GM12878 (cell line): Measurements from ENCODE around the gene PKHD1. TPM values are rescaled to one million over a fixed set of nuclear protein-coding genes. Genes with fewer than 3 reads are reported as not detected.

ENCODE experiments used
- ATAC-seq: fragments of 200-7000 bp; cut with Tn5 transposase; 3 replicates; pipeline ENCODE4 v1.9.1; 2020; ENCODE audit warnings: mild to moderate bottlenecking, moderate library complexity
- BruUV-seq: library from RNA; stranded (reverse); fragments of 400-500 nt; replicated peaks from 2 replicates; lab custom pipeline; 2021; lab: Mats Ljungman, UMichigan
- CTCF ChIA-PET: fragments of 300-600 bp; sonication (Branson Sonifier 250); formaldehyde crosslinking; extraction: SDS; loops from one replicate; lab custom pipeline; 2021; ENCODE audit warnings: inconsistent platforms; lab: Yijun Ruan, JAX
- POLR2A ChIA-PET: fragments of 350-600 bp; formaldehyde crosslinking; extraction: SDS; loops from one replicate; lab custom pipeline; 2021; ENCODE audit warnings: inconsistent platforms; lab: Charles Lee
- RAD21 ChIA-PET: fragments of 300-600 bp; sonication (Branson Sonifier 250); formaldehyde crosslinking; loops from one replicate; lab custom pipeline; 2023; ENCODE audit warnings: antibody characterized with exemption; ENCODE audit not compliant: unreplicated experiment; lab: Charles Lee
- SMC1A ChIA-PET: fragments of 300-600 bp; sonication (Branson Sonifier 250); formaldehyde crosslinking; loops from one replicate; lab custom pipeline; 2023; ENCODE audit not compliant: unreplicated experiment, uncharacterized antibody; lab: Charles Lee
- DNase-seq: peaks from one replicate; pipeline ENCODE4 v3.0.0-alpha.2; 2011; ENCODE audit warnings: low read depth, low spot score
- FAIRE-seq: peaks from 3 replicates; lab custom pipeline; 2011; peaks lifted over from hg19 to GRCh38; lab: Jason Lieb, UNC
- H2AFZ ChIP-seq: 2 replicates; pipeline ENCODE4 v1.6.0; 2011; ENCODE audit warnings: low read depth, low read length, control low read depth; ENCODE audit not compliant: control insufficient read depth
- H3K27ac ChIP-seq: 2 replicates; pipeline ENCODE4 v1.5.1; 2011; ENCODE audit warnings: control low read depth; ENCODE audit not compliant: control insufficient read depth, insufficient read depth
- H3K27me3 ChIP-seq, 2 experiments: replicated peaks in 1 of 2; 2 replicates each; pipeline versions ENCODE4 v1.6.0 to v1.6.1; 2011; ENCODE audit warnings: low read length in 1 of 2; ENCODE audit not compliant: control insufficient read depth in 2 of 2, insufficient read depth in 2 of 2
- H3K36me3 ChIP-seq, 2 experiments: 2 replicates each; pipeline ENCODE4 v1.5.1; 2011; ENCODE audit warnings: low read length in 1 of 2; ENCODE audit not compliant: control insufficient read depth in 2 of 2, insufficient read depth in 2 of 2
- H3K4me1 ChIP-seq: 2 replicates; pipeline ENCODE4 v1.6.1; 2011; ENCODE audit warnings: mild to moderate bottlenecking, low read length, moderate library complexity, mixed read lengths; ENCODE audit not compliant: control insufficient read depth, insufficient read depth
- H3K4me2 ChIP-seq: 2 replicates; pipeline ENCODE4 v1.6.0; 2011; ENCODE audit warnings: control low read depth; ENCODE audit not compliant: control insufficient read depth, insufficient read depth
- H3K4me3 ChIP-seq: fragments of 200-600 bp; sonication (generic); 2 replicates; pipeline ENCODE4 v1.5.1; 2016
- H3K79me2 ChIP-seq: 2 replicates; pipeline ENCODE4 v1.6.0; 2011; ENCODE audit warnings: low read length; ENCODE audit not compliant: control insufficient read depth, insufficient read depth
- H3K9ac ChIP-seq: 2 replicates; pipeline ENCODE4 v1.8.0; 2011; ENCODE audit warnings: low read length, control low read depth, mixed read lengths; ENCODE audit not compliant: control insufficient read depth, insufficient read depth
- H3K9me3 ChIP-seq: replicated peaks from 3 replicates; pipeline ENCODE4 v1.5.1; 2011; ENCODE audit warnings: mild to moderate bottlenecking, low read length; ENCODE audit not compliant: control insufficient read depth, insufficient read depth
- H4K20me1 ChIP-seq: 2 replicates; pipeline ENCODE4 v1.6.0; 2011; ENCODE audit not compliant: control insufficient read depth, insufficient read depth
- ATF3 ChIP-seq: IDR thresholded peaks from 2 replicates; pipeline ENCODE4 v1.6.1; 2011; ENCODE audit warnings: low read depth, mild to moderate bottlenecking, low read length, moderate library complexity, borderline replicate concordance; ENCODE audit errors: extremely low read depth
- BACH1 ChIP-seq: fragments of 450-650 bp; IDR thresholded peaks from 2 replicates; pipeline ENCODE4 v1.6.1; 2017; ENCODE audit warnings: mild to moderate bottlenecking, borderline replicate concordance
- JUND ChIP-seq: IDR thresholded peaks from 2 replicates; pipeline ENCODE4 v1.6.1; 2012; ENCODE audit warnings: low read depth, mild to moderate bottlenecking, low read length, improper control_type of control experiment, moderate library complexity
- MEF2B ChIP-seq: fragments of 450-650 bp; IDR thresholded peaks from 2 replicates; pipeline ENCODE4 v1.6.1; 2018; ENCODE audit warnings: mild to moderate bottlenecking, moderate library complexity; ENCODE audit not compliant: partially characterized antibody, poor library complexity, severe bottlenecking
- NR2C1 ChIP-seq: fragments of 450-650 bp; IDR thresholded peaks from 2 replicates; pipeline ENCODE4 v1.6.1; 2017; ENCODE audit warnings: antibody characterized with exemption, mild to moderate bottlenecking, moderate library complexity
- RB1 ChIP-seq: fragments of 450-650 bp; formaldehyde crosslinking; IDR thresholded peaks from 2 replicates; pipeline ENCODE4 v1.6.1; 2017; ENCODE audit warnings: mild to moderate bottlenecking, borderline replicate concordance
- SIN3A ChIP-seq: IDR thresholded peaks from 2 replicates; pipeline ENCODE4 v1.6.1; 2012; ENCODE audit warnings: low read depth, low read length, improper control_type of control experiment
- SKIL ChIP-seq: fragments of 450-650 bp; IDR thresholded peaks from 2 replicates; pipeline ENCODE4 v1.6.1; 2017; ENCODE audit warnings: mild to moderate bottlenecking, low read depth, inconsistent platforms; ENCODE audit not compliant: poor library complexity, severe bottlenecking
- SMAD1 ChIP-seq: fragments of 450-650 bp; IDR thresholded peaks from 2 replicates; pipeline ENCODE4 v1.6.1; 2018; ENCODE audit warnings: mild to moderate bottlenecking, low read depth; ENCODE audit not compliant: partially characterized antibody
- SMAD5 ChIP-seq: IDR thresholded peaks from 2 replicates; pipeline ENCODE4 v1.6.1; 2016; ENCODE audit warnings: antibody characterized with exemption, low read depth
- SUPT20H ChIP-seq: IDR thresholded peaks from 2 replicates; pipeline ENCODE4 v1.6.1; 2011; ENCODE audit warnings: low read depth, mild to moderate bottlenecking, low read length, moderate library complexity, borderline replicate concordance; ENCODE audit not compliant: control insufficient read depth
- SUZ12 ChIP-seq: fragments of 200-600 bp; sonication (generic); IDR thresholded peaks from one replicate; pipeline ENCODE4 v1.6.1; 2018; ENCODE audit warnings: antibody characterized with exemption, mild to moderate bottlenecking; ENCODE audit not compliant: unreplicated experiment
- TAF1 ChIP-seq: IDR thresholded peaks from 2 replicates; pipeline ENCODE4 v1.6.1; 2011; ENCODE audit warnings: mild to moderate bottlenecking, low read depth, low read length, borderline replicate concordance
- TARDBP ChIP-seq: IDR thresholded peaks from 2 replicates; pipeline ENCODE4 v1.6.1; 2016; ENCODE audit warnings: borderline replicate concordance
- TBL1XR1 ChIP-seq: IDR thresholded peaks from 2 replicates; pipeline ENCODE4 v1.6.1; 2012; ENCODE audit warnings: low read depth, low read length, improper control_type of control experiment
- USF1 ChIP-seq: IDR thresholded peaks from 2 replicates; pipeline ENCODE4 v1.6.1; 2011; ENCODE audit warnings: borderline replicate concordance, low read depth, mild to moderate bottlenecking, moderate library complexity, mixed read lengths, low read length; ENCODE audit not compliant: insufficient read depth; ENCODE audit errors: extremely low read length
- ZNF687 ChIP-seq: fragments of 450-650 bp; IDR thresholded peaks from 2 replicates; pipeline ENCODE4 v1.6.1; 2017; ENCODE audit warnings: mild to moderate bottlenecking, moderate library complexity
- in situ Hi-C: fragments of 300-500 bp; cut with MboI; formaldehyde crosslinking; loops from 9 replicates; pipeline ENCODE4 v1.14.3; 2018; ENCODE audit warnings: mixed read lengths
- intact Hi-C: fragments of 100-400 bp; cut with micrococcal nuclease; formaldehyde crosslinking; loops from one replicate; pipeline ENCODE4 v1.14.2; 2022; ENCODE audit not compliant: unreplicated experiment
- polyA plus RNA-seq, 11 experiments: library from polyadenylated mRNA; depleted of rRNA in 4 of 11; unstranded in 6 of 11; stranded (reverse) in 5 of 11; fragments of >200 nt; fragmentation: Nextera tagmentation in 4 of 11; fragmentation: Illumina TruSeq in 1 of 11; extraction: Ambion mirVana in 4 of 11; extraction: Trizol in 1 of 11; gene quantifications; 1 replicate in 1 of 11; 2 replicates in 10 of 11; pipeline versions ENCODE4 v1.2.1 to v1.2.3, GENCODE V29; 2011 to 2016; ENCODE audit warnings: inconsistent platforms in 2 of 11, missing spikeins in 2 of 11, low read depth in 1 of 11
- total RNA-seq, 4 experiments: library from RNA; depleted of rRNA in 3 of 4; stranded (reverse); fragments of >200 nt in 3 of 4; fragmentation: Illumina TruSeq in 1 of 4; extraction: Trizol in 1 of 4; gene quantifications; 2 replicates each; pipeline versions ENCODE4 v1.2.1 to v1.2.3, GENCODE V29; 2013 to 2021

PKHD1 gene
- total and polyA plus RNA-seq, 10 of the 15 experiments (the other 5 are each of a cell fraction or from before 2014, with no cell fraction given): under 0.01 to 0.90 (median 0.02) TPM; not detected in 1

DNA sequence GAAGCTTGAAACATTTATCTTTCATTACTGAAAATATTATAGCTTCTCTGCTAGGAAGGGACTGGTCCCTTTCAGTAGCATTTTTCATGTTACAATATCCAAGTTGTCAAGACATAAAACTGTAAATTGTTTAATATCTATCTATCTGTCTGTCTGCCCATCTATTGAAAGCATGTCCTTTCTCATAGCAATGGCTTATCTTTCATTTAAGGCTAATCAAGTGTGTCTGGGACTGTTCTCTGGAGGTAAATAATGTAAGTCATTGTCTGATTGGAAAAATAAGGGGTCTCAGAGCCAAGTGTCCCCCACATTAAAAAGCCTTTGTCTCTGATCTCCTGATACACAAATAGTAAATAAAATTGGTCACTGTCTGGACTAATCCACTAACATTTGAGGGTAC is 135.5 kb downstream of the PKHD1 start:
- no peaks in the 10 kb centered on the region for H3K36me3 ChIP-seq
- DNase-seq (no peak), FAIRE-seq (no peak), ATAC-seq (no peak)
- H4K20me1 ChIP-seq: no peaks in the 10 kb centered on the region
- ChIA-PET SMC1A (interaction anchor here (0.8 to 3.3 kb wide), 6 partner anchors 13 to 96 kb away, joined by 3 to 9 read pairs (median 4); no protein-coding TSS in a partner anchor), CTCF (interaction anchor here (0.8 to 4.0 kb wide), 8 partner anchors 9 to 99 kb away, joined by 3 to 26 read pairs (median 6); no protein-coding TSS in a partner anchor), POLR2A (interaction anchor here (1.0 kb wide), 1 partner anchor 22 kb away, joined by 3 read pairs; no protein-coding TSS in a partner anchor), RAD21 (interaction anchor here (0.7 to 3.2 kb wide), 3 partner anchors 8 to 97 kb away, joined by 3 to 13 read pairs (median 7); no protein-coding TSS in a partner anchor)
- H3K79me2 ChIP-seq: no peaks in the 10 kb centered on the region
- no peak overlapping the region for H3K9ac ChIP-seq
- no TSS peak for BruUV-seq
- H3K4me2 ChIP-seq: no peak overlapping the region
- intact Hi-C loops: loop anchor here (10.0 kb wide), 1 partner anchor 407 kb away; no protein-coding TSS in a partner anchor
- in situ Hi-C loops: no loop called here
- H2AFZ ChIP-seq: no peak overlapping the region
- peaks cover 0 to 1% of the 10 kb centered on the region in 2 experiments; a peak in 1 of 4 replicates for H3K27me3 ChIP-seq
- H3K4me1 ChIP-seq: no peaks in the 10 kb centered on the region
- H3K27ac ChIP-seq: no peak overlapping the region
- no peak overlapping the region for H3K4me3 ChIP-seq
- H3K9me3 ChIP-seq: no peaks in the 10 kb centered on the region
- TF ChIP-seq BACH1 (no peak), SUZ12 (no peak), TBL1XR1 (no peak), TAF1 (no peak), TARDBP (no peak), USF1 (no peak), MEF2B (no peak), ATF3 (no peak), SMAD1 (no peak), NR2C1 (no peak), RB1 (no peak), JUND (no peak), SUPT20H (no peak), SMAD5 (no peak), ZNF687 (no peak), SKIL (no peak), SIN3A (no peak)
